Measurements from ENCODE around the gene RPL13.

The RPL13 gene

GRCh38 chr16:89555780-89556179 is 4.7 kb upstream of the RPL13 start:
- H3K27ac ChIP-seq: no peak overlapping the region
- TF ChIP-seq CTCF (conservative IDR thresholded peaks at IDR 0.05): no peak

GRCh38 chr16:89556750-89557689 is 3.5 kb upstream of the RPL13 start:
- peak; percentile 65 for TF ChIP-seq CTCF (conservative IDR thresholded peaks at IDR 0.05)
- H3K27ac ChIP-seq: no peak overlapping the region

- TF ChIP-seq CTCF (conservative IDR thresholded peaks at IDR 0.05): 0 out of 2 replicates have a peak, but pooled peaks have one; percentile 4
- H3K27ac ChIP-seq: no peak overlapping the region
Measured at GRCh38 chr16:89557690-89558490, 2.6 kb upstream of the RPL13 start.

DNA sequence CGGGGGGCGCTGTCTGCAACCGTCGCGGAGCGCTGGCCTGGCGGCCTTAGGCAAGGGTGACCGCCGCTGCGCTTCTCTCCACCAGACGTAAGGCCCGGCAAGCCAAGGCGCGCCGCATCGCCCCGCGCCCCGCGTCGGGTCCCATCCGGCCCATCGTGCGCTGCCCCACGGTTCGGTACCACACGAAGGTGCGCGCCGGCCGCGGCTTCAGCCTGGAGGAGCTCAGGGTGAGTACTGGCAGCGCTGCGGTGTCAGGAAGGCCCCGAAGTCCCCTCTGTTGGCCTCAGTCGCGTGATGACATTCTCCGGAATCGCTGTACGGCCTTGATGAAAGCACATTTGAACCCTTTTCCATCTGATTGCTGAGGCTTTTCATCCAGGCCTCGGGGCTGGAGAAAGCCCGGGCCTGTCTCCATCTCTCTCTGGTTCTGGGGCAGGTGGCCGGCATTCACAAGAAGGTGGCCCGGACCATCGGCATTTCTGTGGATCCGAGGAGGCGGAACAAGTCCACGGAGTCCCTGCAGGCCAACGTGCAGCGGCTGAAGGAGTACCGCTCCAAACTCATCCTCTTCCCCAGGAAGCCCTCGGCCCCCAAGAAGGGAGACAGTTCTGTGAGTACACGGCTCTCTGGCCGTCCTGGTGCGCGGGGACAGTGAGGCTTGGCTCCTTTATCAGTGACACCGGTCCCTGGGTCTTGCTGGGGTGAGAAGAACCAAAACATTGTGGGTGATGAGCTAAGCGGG is 831 bp downstream of the RPL13 start:
- H3K27ac ChIP-seq: peak overlapping the region; percentile 79
- no peak for TF ChIP-seq CTCF (conservative IDR thresholded peaks at IDR 0.05)

GRCh38 chr16:89561884-89562599 is 1.6 kb downstream of the RPL13 start:
- no peak for TF ChIP-seq CTCF (conservative IDR thresholded peaks at IDR 0.05)
- peak overlapping the region; percentile 79; the same call in 1 of the 2 replicates for H3K27ac ChIP-seq

GRCh38 chr16:89562939-89563338 is 2.5 kb downstream of the RPL13 start:
- H3K27ac ChIP-seq: peak overlapping the region; percentile 79; the same call in 1 of the 2 replicates
- no peak for TF ChIP-seq CTCF (conservative IDR thresholded peaks at IDR 0.05)
